ENCODE measurements around the gene ARFGAP3.

DNA sequence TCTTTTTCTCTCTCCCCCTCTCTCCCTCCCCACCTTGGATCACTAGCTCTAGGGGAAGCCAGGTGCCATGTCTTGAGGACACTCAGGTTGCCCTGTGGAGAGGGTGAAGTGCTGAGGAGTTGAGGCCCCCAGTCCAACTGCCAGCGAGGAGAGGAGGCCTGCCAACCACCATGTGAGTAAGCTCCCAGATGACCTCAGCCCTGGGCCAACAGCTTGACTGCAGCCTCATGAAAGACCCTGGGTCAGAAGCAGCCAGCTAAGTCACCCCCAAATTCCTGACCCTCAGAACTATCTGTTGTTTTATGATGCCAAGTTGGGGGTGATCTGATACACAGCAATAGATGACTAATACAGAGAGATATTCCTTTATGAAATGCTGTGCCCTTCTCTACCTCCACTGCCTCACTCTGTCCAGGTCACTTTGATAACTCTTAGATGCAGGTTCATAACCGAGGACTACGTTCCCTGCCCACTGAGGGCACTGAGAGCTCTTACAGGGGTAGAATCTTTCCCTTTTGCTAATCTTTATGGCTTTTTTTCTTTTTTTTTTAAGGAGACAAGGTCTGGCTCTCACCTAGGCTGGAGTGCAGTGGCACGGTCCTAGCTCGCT is 8.0 kb downstream of the ARFGAP3 start:
- TF ChIP-seq CTCF (IDR thresholded peaks at IDR 0.05 in 8 of 11, conservative IDR thresholded peaks at IDR 0.05 in 3 of 11) (no peak), POLR2A (IDR thresholded peaks at IDR 0.05) (no peak), POLR2AphosphoS5 (IDR thresholded peaks at IDR 0.05) (no peak)
